ENCODE results near the gene GDE1. TPM values are rescaled to one million over a fixed set of nuclear protein-coding genes. Genes with fewer than 3 reads are reported as not detected.

Gene GDE1
- total RNA-seq, 1 experiment from 2014 or later, result 48.6 TPM

GRCh38 chr16:19488213-19488640, 33.7 kb downstream of the GDE1 start:
- Histone ChIP-seq H4K8ac (replicated peaks; ENCODE audit: insufficient read length, low read depth, low read length) (no peak overlapping the region), H3K4me2 (ENCODE audit: insufficient read depth, insufficient read length, low read length) (no peak overlapping the region), H4K5ac (ENCODE audit: insufficient read length, low read depth, low read length) (no peak overlapping the region), H4K20me1 (ENCODE audit: control insufficient read depth, insufficient read depth, insufficient read length) (no peaks in the 10 kb centered on the region), H3K27me3 (ENCODE audit: insufficient read depth, low read length) (no peaks in the 10 kb centered on the region), H3K14ac (ENCODE audit: insufficient read depth, low read length) (no peak overlapping the region), H3K9ac (ENCODE audit: extremely low read depth, insufficient read length, low read length) (no peak overlapping the region), H4K91ac (ENCODE audit: insufficient read length, low read depth, low read length) (no peak overlapping the region), H2BK20ac (ENCODE audit: low read depth, low read length, poor library complexity, severe bottlenecking) (no peak overlapping the region), H2BK15ac (ENCODE audit: low read depth, low read length) (no peak overlapping the region), H3K56ac (ENCODE audit: insufficient read length, low read depth, low read length) (no peak overlapping the region), H3K23me2 (ENCODE audit: insufficient read length, low read depth, low read length, poor library complexity, severe bottlenecking) (no peaks in the 10 kb centered on the region), H3K9me3 (ENCODE audit: control insufficient read depth, low read depth, low read length) (no peaks in the 10 kb centered on the region), H2AFZ (ENCODE audit: low read length) (no peak overlapping the region), H2AK5ac (ENCODE audit: insufficient read length, low read length) (no peak overlapping the region), H3K4ac (ENCODE audit: low read depth, low read length) (no peak overlapping the region), H2BK5ac (ENCODE audit: insufficient read length, low read length) (no peak overlapping the region), H2BK12ac (ENCODE audit: insufficient read length, low read depth, low read length) (no peak overlapping the region), H3K27ac (ENCODE audit: insufficient read length, low read depth, low read length) (no peak overlapping the region), H3K79me2 (ENCODE audit: insufficient read depth, low read length) (no peaks in the 10 kb centered on the region), H3T11ph (ENCODE audit: low read length) (no peak overlapping the region), H3K79me1 (ENCODE audit: insufficient read depth, low read depth, low read length, poor library complexity, severe bottlenecking) (no peaks in the 10 kb centered on the region), H3K4me1 (ENCODE audit: insufficient read depth, low read length) (peaks cover 10% of the 10 kb centered on the region; the same call in 1 of the 2 replicates), H3K23ac (ENCODE audit: insufficient read length, low read depth, low read length) (no peak overlapping the region), H3K18ac (ENCODE audit: insufficient read length, low read depth, low read length) (no peak overlapping the region), H2BK120ac (ENCODE audit: low read depth, low read length, poor library complexity, severe bottlenecking) (no peak overlapping the region)
- peaks cover 0 to 18% (median 9%) of the 10 kb centered on the region in 3 experiments for H3K36me3 Mint-ChIP-seq (ENCODE audit: insufficient read depth in 1 of 3, low read depth in 3 of 3)
- H3K27ac Mint-ChIP-seq, result peak overlapping the region; percentile 59 to 82 (median 75)
- peaks cover 4 to 11% of the 10 kb centered on the region in 2 experiments; a peak in 3 of 5 replicates for H3K9me3 Mint-ChIP-seq
- peaks cover 3% of the 10 kb centered on the region for H3K27me3 Mint-ChIP-seq (ENCODE audit: low read depth)
- TF ChIP-seq CTCF (conservative IDR thresholded peaks at IDR 0.05), result no peak
- peak overlapping the region in 1 of 2 experiments; percentile 33; a peak in 2 of 5 replicates for H3K4me3 Mint-ChIP-seq
- H3K4me1 Mint-ChIP-seq, result peaks cover 21 to 33% of the 10 kb centered on the region in 2 experiments
- peak; percentile 74 for DNase-seq
- no CpG with 5 or more reads among the region's 4 CpGs for WGBS (ENCODE audit: extremely low coverage, insufficient read length, low lambda C conversion rate)
